Upper lobe of left lung (tissue), 4 donors: ENCODE results near the gene NOC4L.

Experiments
- EP300 ChIP-seq, 4 donors: sonication (generic); formaldehyde crosslinking; IDR thresholded peaks; one replicate each; pipeline ENCODE4 v1.5.1; 2017; ENCODE audit warnings: antibody characterized with exemption in 4 of 4, control low read depth in 2 of 4
- POLR2A ChIP-seq, 4 donors: fragments of 450-650 bp; IDR thresholded peaks; one replicate each; pipeline ENCODE4 v1.5.1; 2016 to 2017; ENCODE audit warnings: antibody characterized with exemption in 4 of 4, mild to moderate bottlenecking in 2 of 4
- POLR2AphosphoS5 ChIP-seq, 2 donors: sonication (generic); formaldehyde crosslinking; IDR thresholded peaks; one replicate each; pipeline ENCODE4 v1.5.1; 2017; ENCODE audit warnings: antibody characterized with exemption in 2 of 2
- TF ChIP-seq, protein P1 (sequence below), 6 experiments: fragments of 450-650 bp in 4 of 6; fragments of 200-600 bp in 2 of 6; sonication (generic) in 2 of 6; IDR thresholded peaks; one replicate each; pipeline ENCODE4 v1.5.1; 2016 to 2019; ENCODE audit warnings: antibody characterized with exemption in 6 of 6

DNA sequence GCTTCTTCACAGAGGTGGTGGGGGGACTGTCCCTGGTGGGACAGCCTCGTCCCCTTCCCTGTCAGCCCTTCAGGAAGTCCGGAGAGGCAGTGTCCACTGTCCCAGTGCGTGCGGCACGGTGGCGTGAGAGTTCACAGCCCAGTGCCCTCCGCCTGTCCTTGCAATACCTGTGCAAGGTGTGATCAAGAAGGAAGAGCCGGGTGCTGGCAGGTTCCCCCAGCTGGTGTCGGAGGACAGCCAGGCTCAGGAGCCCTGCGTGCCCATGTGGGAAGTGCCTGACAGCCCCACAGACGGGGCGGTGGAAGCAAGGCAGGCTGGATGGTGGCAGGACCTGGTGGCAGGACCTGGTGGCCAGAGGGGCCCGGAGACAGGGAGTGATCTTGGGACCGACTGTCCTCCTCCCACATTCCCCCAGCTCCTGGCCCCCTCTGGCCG lies 16.4 kb downstream of the NOC4L start:
- TF ChIP-seq, protein P1, sequence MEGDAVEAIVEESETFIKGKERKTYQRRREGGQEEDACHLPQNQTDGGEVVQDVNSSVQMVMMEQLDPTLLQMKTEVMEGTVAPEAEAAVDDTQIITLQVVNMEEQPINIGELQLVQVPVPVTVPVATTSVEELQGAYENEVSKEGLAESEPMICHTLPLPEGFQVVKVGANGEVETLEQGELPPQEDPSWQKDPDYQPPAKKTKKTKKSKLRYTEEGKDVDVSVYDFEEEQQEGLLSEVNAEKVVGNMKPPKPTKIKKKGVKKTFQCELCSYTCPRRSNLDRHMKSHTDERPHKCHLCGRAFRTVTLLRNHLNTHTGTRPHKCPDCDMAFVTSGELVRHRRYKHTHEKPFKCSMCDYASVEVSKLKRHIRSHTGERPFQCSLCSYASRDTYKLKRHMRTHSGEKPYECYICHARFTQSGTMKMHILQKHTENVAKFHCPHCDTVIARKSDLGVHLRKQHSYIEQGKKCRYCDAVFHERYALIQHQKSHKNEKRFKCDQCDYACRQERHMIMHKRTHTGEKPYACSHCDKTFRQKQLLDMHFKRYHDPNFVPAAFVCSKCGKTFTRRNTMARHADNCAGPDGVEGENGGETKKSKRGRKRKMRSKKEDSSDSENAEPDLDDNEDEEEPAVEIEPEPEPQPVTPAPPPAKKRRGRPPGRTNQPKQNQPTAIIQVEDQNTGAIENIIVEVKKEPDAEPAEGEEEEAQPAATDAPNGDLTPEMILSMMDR (IDR thresholded peaks at IDR 0.05), result no peak
- TF ChIP-seq POLR2A (IDR thresholded peaks at IDR 0.05), result no peak
- TF ChIP-seq POLR2AphosphoS5 (IDR thresholded peaks at IDR 0.05), result no peak
- TF ChIP-seq EP300 (IDR thresholded peaks at IDR 0.05), result no peak
